Loucy (cell line): ENCODE data around the gene PLA2G15.

Source experiments
- H2AFZ ChIP-seq: fragments of 200-600 bp; sonication (generic); 2 replicates; pipeline ENCODE4 v1.6.0; 2016; ENCODE audit warnings: antibody characterized with exemption, mild to moderate bottlenecking, low read length, moderate library complexity
- H3F3A ChIP-seq: fragments of 200-600 bp; 2 replicates; pipeline ENCODE4 v1.6.0; 2016; ENCODE audit warnings: antibody characterized with exemption, low read depth, mild to moderate bottlenecking
- H3K27me3 ChIP-seq: fragments of 200-600 bp; sonication (generic); 2 replicates; pipeline ENCODE4 v1.6.1; 2014; ENCODE audit warnings: low read length, mild to moderate bottlenecking; ENCODE audit not compliant: insufficient read depth, poor library complexity, severe bottlenecking
- H3K36me3 ChIP-seq: fragments of 200-600 bp; sonication (generic); 2 replicates; pipeline ENCODE4 v1.6.1; 2016; ENCODE audit warnings: low read length; ENCODE audit not compliant: insufficient read depth
- H3K4me1 ChIP-seq: fragments of 200-600 bp; sonication (generic); 2 replicates; pipeline ENCODE4 v1.5.1; 2014; ENCODE audit warnings: low read length, mild to moderate bottlenecking; ENCODE audit not compliant: insufficient read depth, poor library complexity, severe bottlenecking
- H3K4me2 ChIP-seq: fragments of 200-600 bp; sonication (generic); 2 replicates; pipeline ENCODE4 v1.6.0; 2014; ENCODE audit warnings: antibody characterized with exemption, low read length, low read depth, mild to moderate bottlenecking; ENCODE audit not compliant: poor library complexity, severe bottlenecking
- H3K4me3 ChIP-seq: fragments of 200-600 bp; sonication (generic); 2 replicates; pipeline ENCODE4 v1.5.1; 2014; ENCODE audit warnings: low read length, mild to moderate bottlenecking, mixed read lengths; ENCODE audit not compliant: poor library complexity, severe bottlenecking
- H3K79me2 ChIP-seq: fragments of 200-600 bp; sonication (generic); 2 replicates; pipeline ENCODE4 v1.6.1; 2014; ENCODE audit warnings: low read length; ENCODE audit not compliant: insufficient read depth
- H3K9ac ChIP-seq: fragments of 200-600 bp; sonication (generic); 2 replicates; pipeline ENCODE4 v1.6.0; 2014; ENCODE audit warnings: mild to moderate bottlenecking, low read depth, low read length, moderate library complexity; ENCODE audit not compliant: poor library complexity, severe bottlenecking
- H3K9me2 ChIP-seq: fragments of 200-600 bp; sonication (generic); replicated peaks from 2 replicates; pipeline ENCODE4 v1.6.1; 2016; ENCODE audit warnings: low read depth, low read length, mixed read lengths
- H3K9me3 ChIP-seq: fragments of 200-600 bp; sonication (generic); 2 replicates; pipeline ENCODE4 v1.6.1; 2014; ENCODE audit warnings: mild to moderate bottlenecking, antibody characterized with exemption, low read length, low read depth; ENCODE audit not compliant: insufficient read depth
- H4K20me1 ChIP-seq: fragments of 200-600 bp; sonication (generic); 2 replicates; pipeline ENCODE4 v1.6.0; 2014; ENCODE audit warnings: antibody characterized with exemption, low read length, mild to moderate bottlenecking; ENCODE audit not compliant: insufficient read depth, poor library complexity, severe bottlenecking
- CTCF ChIP-seq: fragments of 200-600 bp; sonication (generic); conservative IDR thresholded peaks from 2 replicates; pipeline ENCODE4 v1.5.1; 2014; ENCODE audit warnings: mild to moderate bottlenecking, antibody characterized with exemption, low read length
- EZH2phosphoT487 ChIP-seq: fragments of 200-600 bp; IDR thresholded peaks from 2 replicates; pipeline ENCODE4 v1.6.1; 2018; ENCODE audit warnings: antibody characterized with exemption, mild to moderate bottlenecking, moderate library complexity, borderline replicate concordance

Gene PLA2G15

GRCh38 chr16:68233835-68234187 is 11.4 kb upstream of the PLA2G15 start:
- H3K9ac ChIP-seq, result no peak overlapping the region
- H3K4me3 ChIP-seq, result no peak overlapping the region
- no peak overlapping the region for H2AFZ ChIP-seq
- H3K4me2 ChIP-seq, result no peak overlapping the region
- no peaks in the 10 kb centered on the region for H3K4me1 ChIP-seq
- no peaks in the 10 kb centered on the region for H3F3A ChIP-seq
- H3K36me3 ChIP-seq, result peaks cover 34% of the 10 kb centered on the region; the same call in 1 of the 2 replicates
- H3K27me3 ChIP-seq, result no peaks in the 10 kb centered on the region
- H3K79me2 ChIP-seq, result no peaks in the 10 kb centered on the region
- no peak for TF ChIP-seq EZH2phosphoT487
- H4K20me1 ChIP-seq, result peaks cover 13% of the 10 kb centered on the region
- H3K9me2 ChIP-seq, result no peaks in the 10 kb centered on the region
- H3K9me3 ChIP-seq, result no peaks in the 10 kb centered on the region

GRCh38 chr16:68234188-68235107 is 10.7 kb upstream of the PLA2G15 start:
- Histone ChIP-seq H3K9me2 (no peaks in the 10 kb centered on the region), H3K9me3 (no peaks in the 10 kb centered on the region), H3K27me3 (no peaks in the 10 kb centered on the region), H4K20me1 (peaks cover 13% of the 10 kb centered on the region), H2AFZ (no peak overlapping the region), H3K36me3 (peaks cover 34% of the 10 kb centered on the region; the same call in 1 of the 2 replicates), H3K79me2 (no peaks in the 10 kb centered on the region), H3K4me2 (no peak overlapping the region), H3K4me3 (no peak overlapping the region), H3K4me1 (no peaks in the 10 kb centered on the region), H3K9ac (no peak overlapping the region), H3F3A (no peaks in the 10 kb centered on the region)
- TF ChIP-seq EZH2phosphoT487 (no peak), CTCF (no peak)

- Histone ChIP-seq H3F3A (no peaks in the 10 kb centered on the region), H4K20me1 (peaks cover 6% of the 10 kb centered on the region), H3K9me3 (no peaks in the 10 kb centered on the region), H3K27me3 (no peaks in the 10 kb centered on the region), H3K79me2 (no peaks in the 10 kb centered on the region), H3K9ac (no peak overlapping the region), H3K4me3 (no peak overlapping the region), H3K4me2 (no peak overlapping the region), H3K4me1 (no peaks in the 10 kb centered on the region), H3K9me2 (no peaks in the 10 kb centered on the region), H2AFZ (no peak overlapping the region), H3K36me3 (peaks cover 25% of the 10 kb centered on the region; the same call in 1 of the 2 replicates)
- TF ChIP-seq CTCF (no peak), EZH2phosphoT487 (no peak)
Measured at GRCh38 chr16:68235108-68235886, 9.9 kb upstream of the PLA2G15 start.
